ENCODE measurements around the gene ANKRD42. TPM values are rescaled to one million over a fixed set of nuclear protein-coding genes. Genes with fewer than 3 reads are reported as not detected.

ANKRD42 gene
- total RNA-seq, 1 donor from 2014 or later: 5.2 TPM

GRCh38 chr11:83272627-83273026, 79.1 kb downstream of the ANKRD42 start:
- intact Hi-C loops (cut with micrococcal nuclease): no loop called here
- Histone ChIP-seq H3K4me3 (no peak overlapping the region), H3K4me1 (no peaks in the 10 kb centered on the region), H3K27me3 (ENCODE audit: low read depth) (no peaks in the 10 kb centered on the region), H3K27ac (replicated peaks) (no peak overlapping the region), H3K9me3 (replicated peaks) (peaks cover 4% of the 10 kb centered on the region), H3K36me3 (peaks cover 79% of the 10 kb centered on the region)
- TF ChIP-seq CTCF (IDR thresholded peaks at IDR 0.05; ENCODE audit: borderline replicate concordance): no peak
- no peak for DNase-seq

GRCh38 chr11:83275888-83276641, 82.6 kb downstream of the ANKRD42 start:
- Histone ChIP-seq H3K4me3 (no peak overlapping the region), H3K4me1 (peaks cover under 1% of the 10 kb centered on the region), H3K36me3 (peaks cover 85% of the 10 kb centered on the region), H3K27me3 (ENCODE audit: low read depth) (no peaks in the 10 kb centered on the region), H3K27ac (replicated peaks) (no peak overlapping the region), H3K9me3 (replicated peaks) (peaks cover 4% of the 10 kb centered on the region)
- DNase-seq: no peak
- intact Hi-C loops (cut with micrococcal nuclease): no loop called here
- no peak for TF ChIP-seq CTCF (IDR thresholded peaks at IDR 0.05; ENCODE audit: borderline replicate concordance)

GRCh38 chr11:83278351-83278750, 84.8 kb downstream of the ANKRD42 start:
- Histone ChIP-seq H3K9me3 (replicated peaks) (no peaks in the 10 kb centered on the region), H3K4me3 (no peak overlapping the region), H3K36me3 (peaks cover 62% of the 10 kb centered on the region), H3K27me3 (ENCODE audit: low read depth) (no peaks in the 10 kb centered on the region), H3K27ac (replicated peaks) (no peak overlapping the region), H3K4me1 (peaks cover 23% of the 10 kb centered on the region)
- no peak for TF ChIP-seq CTCF (IDR thresholded peaks at IDR 0.05; ENCODE audit: borderline replicate concordance)
- intact Hi-C loops (cut with micrococcal nuclease): no loop called here
- DNase-seq: no peak

DNA sequence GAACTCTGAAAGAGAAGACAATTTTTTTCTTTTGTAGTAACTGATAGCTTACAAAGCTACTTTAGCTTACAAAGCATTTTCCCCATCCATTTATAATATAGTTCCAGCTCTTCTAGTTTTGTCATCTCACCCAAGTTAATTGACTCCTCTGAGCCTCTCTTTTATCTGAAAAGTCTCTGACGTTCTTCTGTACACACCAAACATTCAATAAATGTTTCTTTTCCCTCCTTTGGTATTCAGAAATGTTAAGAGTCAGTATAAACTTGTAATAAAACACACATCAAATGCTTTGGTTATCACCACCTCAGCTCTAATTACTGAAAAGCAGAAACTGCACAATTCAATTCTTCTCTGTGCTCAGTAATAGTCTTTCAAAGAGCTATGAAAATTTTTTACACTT, 86.7 kb downstream of the ANKRD42 start:
- peaks cover 44% of the 10 kb centered on the region for H3K36me3 ChIP-seq

DNA sequence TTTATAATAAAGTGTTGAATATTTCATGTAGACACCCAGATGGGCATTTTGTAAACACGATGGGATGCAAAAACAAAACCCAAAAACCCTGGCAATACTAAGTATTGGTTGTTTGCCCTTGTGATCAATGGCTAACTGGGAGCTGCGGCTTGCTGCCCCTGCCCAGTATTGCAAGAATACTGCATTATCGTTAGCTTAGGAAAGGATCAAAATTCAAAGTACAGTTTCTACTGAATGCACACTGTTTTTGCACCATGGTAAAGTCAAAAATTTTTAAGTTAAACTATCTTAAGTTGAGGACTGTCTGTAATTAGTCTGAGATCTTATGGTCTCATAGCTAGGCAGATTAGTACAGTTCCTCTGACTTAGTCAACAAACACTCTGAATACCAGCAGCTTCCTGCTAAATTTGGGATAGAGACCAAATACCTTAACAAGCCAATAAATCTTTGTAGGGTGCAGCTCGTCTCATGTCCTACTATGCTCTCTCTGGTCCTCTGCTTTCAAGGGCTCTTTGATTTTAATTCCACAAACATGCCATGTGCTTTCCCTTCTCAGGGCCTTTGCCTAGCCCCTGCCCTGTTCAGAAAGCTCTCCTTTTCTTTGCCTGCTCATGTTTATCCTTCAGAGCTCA, 88.7 kb downstream of the ANKRD42 start:
- DNase-seq: no peak
- intact Hi-C loops (cut with micrococcal nuclease): no loop called here
- peaks cover 47% of the 10 kb centered on the region for H3K4me1 ChIP-seq
- H3K9me3 ChIP-seq (replicated peaks): no peaks in the 10 kb centered on the region
- peaks cover 27% of the 10 kb centered on the region for H3K36me3 ChIP-seq
- H3K4me3 ChIP-seq: no peak overlapping the region
- H3K27me3 ChIP-seq (ENCODE audit: low read depth): no peaks in the 10 kb centered on the region
- no peak overlapping the region for H3K27ac ChIP-seq (replicated peaks)
- TF ChIP-seq CTCF (IDR thresholded peaks at IDR 0.05; ENCODE audit: borderline replicate concordance): no peak

More for the DNA sequence above, 86.7 kb downstream of the ANKRD42 start:
- DNase-seq: no peak
- H3K9me3 ChIP-seq (replicated peaks): no peaks in the 10 kb centered on the region
- H3K27ac ChIP-seq (replicated peaks): no peak overlapping the region
- no peaks in the 10 kb centered on the region for H3K27me3 ChIP-seq (ENCODE audit: low read depth)
- no peak for TF ChIP-seq CTCF (IDR thresholded peaks at IDR 0.05; ENCODE audit: borderline replicate concordance)
- intact Hi-C loops (cut with micrococcal nuclease): no loop called here
- no peak overlapping the region for H3K4me3 ChIP-seq
- peaks cover 42% of the 10 kb centered on the region for H3K4me1 ChIP-seq
